ENCODE results near the gene RYR3. TPM values are rescaled to one million over a fixed set of nuclear protein-coding genes. Genes with fewer than 3 reads are reported as not detected.

The RYR3 gene
- total RNA-seq, 1 donor from 2014 or later: 4.8 TPM

GRCh38 chr15:33396475-33396874 lies 85.7 kb downstream of the RYR3 start:
- no peak overlapping the region for H3K4me3 Mint-ChIP-seq (ENCODE audit: unreplicated experiment)
- TF ChIP-seq, protein P1, sequence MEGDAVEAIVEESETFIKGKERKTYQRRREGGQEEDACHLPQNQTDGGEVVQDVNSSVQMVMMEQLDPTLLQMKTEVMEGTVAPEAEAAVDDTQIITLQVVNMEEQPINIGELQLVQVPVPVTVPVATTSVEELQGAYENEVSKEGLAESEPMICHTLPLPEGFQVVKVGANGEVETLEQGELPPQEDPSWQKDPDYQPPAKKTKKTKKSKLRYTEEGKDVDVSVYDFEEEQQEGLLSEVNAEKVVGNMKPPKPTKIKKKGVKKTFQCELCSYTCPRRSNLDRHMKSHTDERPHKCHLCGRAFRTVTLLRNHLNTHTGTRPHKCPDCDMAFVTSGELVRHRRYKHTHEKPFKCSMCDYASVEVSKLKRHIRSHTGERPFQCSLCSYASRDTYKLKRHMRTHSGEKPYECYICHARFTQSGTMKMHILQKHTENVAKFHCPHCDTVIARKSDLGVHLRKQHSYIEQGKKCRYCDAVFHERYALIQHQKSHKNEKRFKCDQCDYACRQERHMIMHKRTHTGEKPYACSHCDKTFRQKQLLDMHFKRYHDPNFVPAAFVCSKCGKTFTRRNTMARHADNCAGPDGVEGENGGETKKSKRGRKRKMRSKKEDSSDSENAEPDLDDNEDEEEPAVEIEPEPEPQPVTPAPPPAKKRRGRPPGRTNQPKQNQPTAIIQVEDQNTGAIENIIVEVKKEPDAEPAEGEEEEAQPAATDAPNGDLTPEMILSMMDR (IDR thresholded peaks at IDR 0.05; ENCODE audit: unreplicated experiment): no peak

DNA sequence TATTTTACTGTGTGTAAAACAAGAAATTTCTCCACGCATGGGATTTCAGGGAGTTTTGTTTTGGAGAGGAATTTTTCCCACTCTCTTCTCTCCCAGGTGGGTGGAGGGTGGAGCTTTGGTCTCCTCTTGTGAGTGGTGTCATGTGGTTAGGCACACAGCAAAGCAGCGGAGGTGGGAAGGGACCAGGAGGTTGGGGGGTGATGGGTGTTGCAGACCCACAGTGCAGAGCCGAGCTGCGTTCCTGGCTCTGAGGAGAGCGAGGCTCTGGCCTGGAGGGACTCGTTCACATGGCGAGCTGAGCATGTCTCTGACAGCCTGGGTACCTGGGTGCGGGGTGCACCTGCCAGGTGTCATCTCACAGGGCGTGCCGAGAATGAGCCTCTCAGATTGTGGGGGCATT lies 87.8 kb downstream of the RYR3 start:
- TF ChIP-seq, protein P1 (IDR thresholded peaks at IDR 0.05; ENCODE audit: unreplicated experiment): no peak
- Mint-ChIP-seq H3K4me3 (ENCODE audit: unreplicated experiment) (no peak overlapping the region), H3K36me3 (ENCODE audit: low read depth, unreplicated experiment) (no peaks in the 10 kb centered on the region), H3K27me3 (ENCODE audit: unreplicated experiment) (peaks cover 2% of the 10 kb centered on the region), H3K27ac (ENCODE audit: unreplicated experiment) (no peak overlapping the region), H3K4me1 (ENCODE audit: unreplicated experiment) (no peaks in the 10 kb centered on the region), H3K9me3 (ENCODE audit: unreplicated experiment) (no peaks in the 10 kb centered on the region)
- DNase-seq (ENCODE audit: low spot score): no peak

More at GRCh38 chr15:33396475-33396874, 85.7 kb downstream of the RYR3 start:
- Mint-ChIP-seq H3K27ac (ENCODE audit: unreplicated experiment) (no peak overlapping the region), H3K9me3 (ENCODE audit: unreplicated experiment) (no peaks in the 10 kb centered on the region), H3K27me3 (ENCODE audit: unreplicated experiment) (peaks cover 2% of the 10 kb centered on the region), H3K36me3 (ENCODE audit: low read depth, unreplicated experiment) (no peaks in the 10 kb centered on the region), H3K4me1 (ENCODE audit: unreplicated experiment) (peaks cover 4% of the 10 kb centered on the region)
- DNase-seq (ENCODE audit: low spot score): no peak

DNA sequence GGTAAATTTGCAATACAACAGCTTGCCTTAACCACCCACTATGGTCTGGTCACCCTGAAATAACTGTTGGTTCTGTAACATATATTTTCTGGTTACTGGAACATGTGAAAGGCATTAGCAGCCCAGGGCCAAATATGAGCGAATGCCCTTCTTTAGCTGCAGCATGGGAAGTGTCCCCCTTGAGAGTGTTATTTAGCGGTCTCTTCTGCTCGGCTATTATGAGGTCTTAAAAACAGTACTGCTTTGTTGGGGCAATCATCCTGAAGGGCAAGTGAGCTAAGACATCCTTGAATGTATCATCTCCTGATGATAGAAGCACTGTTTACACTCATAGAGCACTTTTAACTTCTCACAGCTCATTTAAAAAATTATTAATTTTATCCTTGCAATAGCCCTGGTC lies 90.2 kb downstream of the RYR3 start:
- no peak overlapping the region for H3K4me3 Mint-ChIP-seq (ENCODE audit: unreplicated experiment)
- DNase-seq (ENCODE audit: low spot score): no peak
- H3K4me1 Mint-ChIP-seq (ENCODE audit: unreplicated experiment): no peaks in the 10 kb centered on the region
- no peaks in the 10 kb centered on the region for H3K36me3 Mint-ChIP-seq (ENCODE audit: low read depth, unreplicated experiment)
- TF ChIP-seq, protein P1 (IDR thresholded peaks at IDR 0.05; ENCODE audit: unreplicated experiment): no peak
- H3K27ac Mint-ChIP-seq (ENCODE audit: unreplicated experiment): no peak overlapping the region
- no peaks in the 10 kb centered on the region for H3K9me3 Mint-ChIP-seq (ENCODE audit: unreplicated experiment)
- peaks cover 2% of the 10 kb centered on the region for H3K27me3 Mint-ChIP-seq (ENCODE audit: unreplicated experiment)

GRCh38 chr15:33402600-33402999 lies 91.8 kb downstream of the RYR3 start:
- H3K27ac Mint-ChIP-seq (ENCODE audit: unreplicated experiment): no peak overlapping the region
- H3K4me3 Mint-ChIP-seq (ENCODE audit: unreplicated experiment): no peak overlapping the region
- TF ChIP-seq, protein P1 (IDR thresholded peaks at IDR 0.05; ENCODE audit: unreplicated experiment): no peak
- H3K36me3 Mint-ChIP-seq (ENCODE audit: low read depth, unreplicated experiment): no peaks in the 10 kb centered on the region
- peaks cover 3% of the 10 kb centered on the region for H3K27me3 Mint-ChIP-seq (ENCODE audit: unreplicated experiment)
- no peaks in the 10 kb centered on the region for H3K9me3 Mint-ChIP-seq (ENCODE audit: unreplicated experiment)
- H3K4me1 Mint-ChIP-seq (ENCODE audit: unreplicated experiment): no peaks in the 10 kb centered on the region
- no peak for DNase-seq (ENCODE audit: low spot score)

DNA sequence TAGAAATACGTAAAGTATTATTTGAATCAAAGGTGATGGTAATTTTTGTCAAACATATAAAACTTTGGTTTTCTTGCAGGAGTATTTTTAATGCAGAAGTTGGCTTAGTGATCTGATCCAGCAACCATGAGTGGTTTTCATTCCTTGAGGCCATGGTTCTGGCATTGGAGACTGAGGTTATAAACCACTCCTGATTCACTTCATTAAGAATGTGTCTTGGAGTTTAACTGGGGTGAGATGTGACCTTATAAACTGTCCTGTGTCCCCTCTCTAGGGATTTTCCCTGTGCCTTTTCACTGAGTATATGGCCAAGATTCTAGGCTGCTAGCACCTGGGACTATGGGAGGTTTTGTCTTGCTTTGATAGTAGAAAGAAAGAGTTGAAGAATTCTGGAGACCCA lies 94.3 kb downstream of the RYR3 start:
- no peak for DNase-seq (ENCODE audit: low spot score)
- Mint-ChIP-seq H3K27ac (ENCODE audit: unreplicated experiment) (no peak overlapping the region), H3K4me3 (ENCODE audit: unreplicated experiment) (no peak overlapping the region), H3K36me3 (ENCODE audit: low read depth, unreplicated experiment) (no peaks in the 10 kb centered on the region), H3K9me3 (ENCODE audit: unreplicated experiment) (no peaks in the 10 kb centered on the region), H3K4me1 (ENCODE audit: unreplicated experiment) (no peaks in the 10 kb centered on the region), H3K27me3 (ENCODE audit: unreplicated experiment) (peaks cover 1% of the 10 kb centered on the region)
- TF ChIP-seq, protein P1 (IDR thresholded peaks at IDR 0.05; ENCODE audit: unreplicated experiment): no peak

Data from endothelial cell (in vitro differentiated cells).